ENCODE data around the gene RFXAP. TPM values are rescaled to one million over a fixed set of nuclear protein-coding genes. Genes with fewer than 3 reads are reported as not detected.

The RFXAP gene
- total and polyA plus RNA-seq, 9 of the 15 experiments (the other 6 are each of a cell fraction or from before 2014, with no cell fraction given) = 2.1 to 9.7 (median 2.9) TPM

GRCh38 chr13:36839981-36840380 lies 21.0 kb downstream of the RFXAP start:
- FAIRE-seq = no peak
- H4K20me1 ChIP-seq (replicated peaks; ENCODE audit: control insufficient read depth, insufficient read depth, low read length) = no peaks in the 10 kb centered on the region
- TF ChIP-seq ZBTB12 (CRISPR knock-in tag; IDR thresholded peaks at IDR 0.05) (no peak), RREB1 (CRISPR knock-in tag; IDR thresholded peaks at IDR 0.05) (no peak), SFPQ (IDR thresholded peaks at IDR 0.05; ENCODE audit: low read depth, low read length) (no peak), RNF2 (IDR thresholded peaks at IDR 0.05) (no peak), ILK (tag; IDR thresholded peaks at IDR 0.05; ENCODE audit: borderline replicate concordance, low read depth) (no peak), TCF15 (CRISPR knock-in tag; IDR thresholded peaks at IDR 0.05) (no peak), ZNF134 (CRISPR knock-in tag; conservative IDR thresholded peaks at IDR 0.05) (no peak), PTBP1 (IDR thresholded peaks at IDR 0.05; ENCODE audit: low read depth, low read length) (no peak), ZNF184 (CRISPR knock-in tag; IDR thresholded peaks at IDR 0.05) (no peak), HMGN3 (IDR thresholded peaks at IDR 0.05; ENCODE audit: borderline replicate concordance, extremely low read depth, insufficient read length, low read depth, low read length) (no peak), POLR2AphosphoS5 (IDR thresholded peaks at IDR 0.05; ENCODE audit: control insufficient read depth, insufficient read depth, low read depth, low read length) (no peak)

More at GRCh38 chr13:36839981-36840380, 21.0 kb downstream of the RFXAP start:
- intact Hi-C loops (cut with micrococcal nuclease) = loop anchor here (10.0 kb wide), 2 partner anchors 415 to 555 kb away; no protein-coding TSS in a partner anchor
- no peaks in the 10 kb centered on the region for H3K4me1 ChIP-seq (replicated peaks in 1 of 2; ENCODE audit: control insufficient read depth in 2 of 2, insufficient read depth in 2 of 2, low read length in 2 of 2)
- H3K27ac ChIP-seq (ENCODE audit: extremely low read depth, low read depth, low read length) = no peak overlapping the region
- WGBS (ENCODE audit: insufficient coverage, low coverage, missing lambda C conversion rate) = 65% methylated on average over 4 of the region's 12 CpGs
- no peaks in the 10 kb centered on the region for H3K9me1 ChIP-seq (ENCODE audit: control insufficient read depth, insufficient read depth, low read length)
- ChIA-PET CTCF (ENCODE audit: low intra/inter-chr PET ratio) (interaction anchor here (0.6 kb wide), 1 partner anchor 492 kb away, joined by 3 read pairs; no protein-coding TSS in a partner anchor), POLR2A (no interaction called here)
- H3K4me3 ChIP-seq = no peak overlapping the region
- in situ Hi-C loops (cut with MboI) = loop anchor here (25.0 kb wide), 1 partner anchor 428 kb away; no protein-coding TSS in a partner anchor
- no peak overlapping the region for H3K9ac ChIP-seq (ENCODE audit: insufficient read depth in 1 of 2, low read depth in 2 of 2, low read length in 2 of 2)
- H2AFZ ChIP-seq (ENCODE audit: low read depth, low read length) = no peak overlapping the region
- no peaks in the 10 kb centered on the region for H3K36me3 ChIP-seq (ENCODE audit: control insufficient read depth, insufficient read depth, low read length)
- no TSS peak for BruUV-seq (replicated peaks)
- H3K27me3 ChIP-seq (ENCODE audit: control insufficient read depth in 2 of 2, insufficient read depth in 2 of 2, low read length in 2 of 2) = no peaks in the 10 kb centered on the region
- H3K4me2 ChIP-seq (ENCODE audit: insufficient read depth, low read length) = no peak overlapping the region
- no peaks in the 10 kb centered on the region for H3K9me3 ChIP-seq (replicated peaks; ENCODE audit: control insufficient read depth, insufficient read depth, low read depth, low read length)
- DNase-seq (ENCODE audit: extremely low read depth in 1 of 4, low spot score in 3 of 4) (no peak), ATAC-seq (no peak)
- H3K79me2 ChIP-seq (ENCODE audit: control insufficient read depth, insufficient read depth, low read length) = no peaks in the 10 kb centered on the region
